ENCODE data around the gene ZNF526. TPM values are rescaled to one million over a fixed set of nuclear protein-coding genes. Genes with fewer than 3 reads are reported as not detected.

ZNF526 gene
- total RNA-seq, 1 donor from 2014 or later, result 11.1 TPM

- peaks cover 16% of the 10 kb centered on the region for H3K36me3 ChIP-seq (ENCODE audit: control insufficient read depth, insufficient read depth, low read length)
- no peak for TF ChIP-seq CTCF (IDR thresholded peaks at IDR 0.05; ENCODE audit: insufficient read depth, low read length, severe bottlenecking)
- no peaks in the 10 kb centered on the region for H3K27me3 ChIP-seq (ENCODE audit: control insufficient read depth, insufficient read depth, low read length)
- DNase-seq (ENCODE audit: low read depth) (no peak), FAIRE-seq (peak; percentile 13)
- H3K4me3 ChIP-seq (ENCODE audit: low read depth, low read length), result no peak overlapping the region
Observed at GRCh38 chr19:42250183-42250665, 30.1 kb downstream of the ZNF526 start.

- H3K36me3 ChIP-seq (ENCODE audit: control insufficient read depth, insufficient read depth, low read length), result peaks cover 16% of the 10 kb centered on the region
- DNase-seq (ENCODE audit: low read depth) (no peak), FAIRE-seq (no peak)
- H3K4me3 ChIP-seq (ENCODE audit: low read depth, low read length), result no peak overlapping the region
- TF ChIP-seq CTCF (IDR thresholded peaks at IDR 0.05; ENCODE audit: insufficient read depth, low read length, severe bottlenecking), result no peak
- no peaks in the 10 kb centered on the region for H3K27me3 ChIP-seq (ENCODE audit: control insufficient read depth, insufficient read depth, low read length)
Observed at GRCh38 chr19:42250666-42251531, 30.8 kb downstream of the ZNF526 start.

GRCh38 chr19:42251572-42252358 is 31.7 kb downstream of the ZNF526 start:
- H3K4me3 ChIP-seq (ENCODE audit: low read depth, low read length), result no peak overlapping the region
- FAIRE-seq (no peak), DNase-seq (ENCODE audit: low read depth) (no peak)
- no peaks in the 10 kb centered on the region for H3K27me3 ChIP-seq (ENCODE audit: control insufficient read depth, insufficient read depth, low read length)
- H3K36me3 ChIP-seq (ENCODE audit: control insufficient read depth, insufficient read depth, low read length), result peaks cover 16% of the 10 kb centered on the region
- no peak for TF ChIP-seq CTCF (IDR thresholded peaks at IDR 0.05; ENCODE audit: insufficient read depth, low read length, severe bottlenecking)

GRCh38 chr19:42252365-42253244 is 32.5 kb downstream of the ZNF526 start:
- no peak for TF ChIP-seq CTCF (IDR thresholded peaks at IDR 0.05; ENCODE audit: insufficient read depth, low read length, severe bottlenecking)
- peaks cover 14% of the 10 kb centered on the region for H3K36me3 ChIP-seq (ENCODE audit: control insufficient read depth, insufficient read depth, low read length)
- no peaks in the 10 kb centered on the region for H3K27me3 ChIP-seq (ENCODE audit: control insufficient read depth, insufficient read depth, low read length)
- DNase-seq (ENCODE audit: low read depth), result peak; percentile 43
- FAIRE-seq, result no peak
- H3K4me3 ChIP-seq (ENCODE audit: low read depth, low read length), result peak overlapping the region; percentile 76

GRCh38 chr19:42253245-42254088 is 33.4 kb downstream of the ZNF526 start:
- H3K36me3 ChIP-seq (ENCODE audit: control insufficient read depth, insufficient read depth, low read length), result peaks cover 13% of the 10 kb centered on the region
- no peak for FAIRE-seq
- no peak for DNase-seq (ENCODE audit: low read depth)
- no peak for TF ChIP-seq CTCF (IDR thresholded peaks at IDR 0.05; ENCODE audit: insufficient read depth, low read length, severe bottlenecking)
- peak overlapping the region; percentile 76 for H3K4me3 ChIP-seq (ENCODE audit: low read depth, low read length)
- no peaks in the 10 kb centered on the region for H3K27me3 ChIP-seq (ENCODE audit: control insufficient read depth, insufficient read depth, low read length)
